Astrocyte of the hippocampus (primary cell): ENCODE results near the gene POLA1.
A peak's percentile ranks its signal among the peaks of the same experiment; 100 is the strongest.

Experiments used
- DNase-seq: peaks from one replicate; pipeline ENCODE4 v3.0.0; 2011; ENCODE audit warnings: low read depth, low spot score

POLA1 gene

GRCh38 chrX:24696294-24696693 is 2.6 kb downstream of the POLA1 start:
- DNase-seq, result no peak

GRCh38 chrX:24702362-24703184 is 8.9 kb downstream of the POLA1 start:
- DNase-seq, result no peak

GRCh38 chrX:24703185-24703494 is 9.4 kb downstream of the POLA1 start:
- no peak for DNase-seq

- DNase-seq, result no peak
Measured at GRCh38 chrX:24718771-24719170, 25.1 kb downstream of the POLA1 start.

- DNase-seq, result no peak
Measured at GRCh38 chrX:24720036-24720435, 26.3 kb downstream of the POLA1 start.

- DNase-seq, result no peak
Measured at GRCh38 chrX:24728530-24728929, 34.8 kb downstream of the POLA1 start.

- DNase-seq, result no peak
Measured at GRCh38 chrX:24732766-24733500, 39.2 kb downstream of the POLA1 start.

GRCh38 chrX:24741330-24741729 is 47.6 kb downstream of the POLA1 start:
- peak; percentile 12 for DNase-seq

- DNase-seq, result no peak
Measured at GRCh38 chrX:24748196-24748595, 54.5 kb downstream of the POLA1 start.

- no peak for DNase-seq
Measured at GRCh38 chrX:24759786-24760185, 66.1 kb downstream of the POLA1 start.

- DNase-seq, result peak; percentile 78
Measured at GRCh38 chrX:24760363-24761000, 66.8 kb downstream of the POLA1 start.

- peak; percentile 62 for DNase-seq
Measured at GRCh38 chrX:24761306-24761705, 67.6 kb downstream of the POLA1 start.

GRCh38 chrX:24763989-24764388 is 70.3 kb downstream of the POLA1 start:
- DNase-seq, result no peak

- DNase-seq, result no peak
Measured at GRCh38 chrX:24767557-24767956, 73.8 kb downstream of the POLA1 start.

- peak; percentile 28 for DNase-seq
Measured at GRCh38 chrX:24768556-24768955, 74.8 kb downstream of the POLA1 start.

- DNase-seq, result no peak
Measured at GRCh38 chrX:24774650-24775049, 80.9 kb downstream of the POLA1 start.

GRCh38 chrX:24775891-24776290 is 82.2 kb downstream of the POLA1 start:
- DNase-seq, result no peak

- DNase-seq, result no peak
Measured at GRCh38 chrX:24777660-24778059, 83.9 kb downstream of the POLA1 start.

- no peak for DNase-seq
Measured at GRCh38 chrX:24782011-24782410, 88.3 kb downstream of the POLA1 start.

GRCh38 chrX:24789047-24789446 is 95.3 kb downstream of the POLA1 start:
- DNase-seq, result no peak

GRCh38 chrX:24790166-24790565 is 96.4 kb downstream of the POLA1 start:
- no peak for DNase-seq

GRCh38 chrX:24796204-24796603 is 102.5 kb downstream of the POLA1 start:
- no peak for DNase-seq

- no peak for DNase-seq
Measured at GRCh38 chrX:24799078-24799477, 105.4 kb downstream of the POLA1 start.
